Memory B cell (primary cell): ENCODE data around the gene NFKBIZ.

ENCODE experiments used
- ATAC-seq: fragments of 150-1000 bp; cut with Tn5 transposase; 2 replicates; pipeline ENCODE4 v1.10.0; 2021; ENCODE audit warnings: low read depth, mild to moderate bottlenecking, moderate library complexity
- DNase-seq, 2 donors: peaks; one replicate each; pipeline ENCODE4 v3.0.0; 2022; ENCODE audit warnings: low spot score in 2 of 2
- H3K27ac Mint-ChIP-seq: one replicate; pipeline ENCODE4 v1.8.0; 2022; ENCODE audit warnings: mild to moderate bottlenecking, moderate library complexity, mixed read lengths
- H3K27me3 Mint-ChIP-seq: one replicate; pipeline ENCODE4 v1.8.0; 2022; ENCODE audit warnings: mixed read lengths
- H3K36me3 Mint-ChIP-seq: one replicate; pipeline ENCODE4 v1.8.0; 2022; ENCODE audit warnings: mild to moderate bottlenecking, mixed read lengths
- H3K4me1 Mint-ChIP-seq: one replicate; pipeline ENCODE4 v1.8.0; 2022; ENCODE audit warnings: mixed read lengths
- H3K4me3 Mint-ChIP-seq: one replicate; pipeline ENCODE4 v1.8.0; 2022; ENCODE audit warnings: mild to moderate bottlenecking, moderate library complexity, mixed read lengths
- H3K9me3 Mint-ChIP-seq: one replicate; pipeline ENCODE4 v1.8.0; 2022; ENCODE audit warnings: mixed read lengths

The NFKBIZ gene

GRCh38 chr3:101848754-101849713 lies at the start of gene NFKBIZ:
TSS of gene NFKBIZ (plus strand) at chr3:101849514. CDS start at chr3:101849629, 115 bp downstream.
- peaks cover 19% of the 10 kb centered on the region for H3K36me3 Mint-ChIP-seq

DNA sequence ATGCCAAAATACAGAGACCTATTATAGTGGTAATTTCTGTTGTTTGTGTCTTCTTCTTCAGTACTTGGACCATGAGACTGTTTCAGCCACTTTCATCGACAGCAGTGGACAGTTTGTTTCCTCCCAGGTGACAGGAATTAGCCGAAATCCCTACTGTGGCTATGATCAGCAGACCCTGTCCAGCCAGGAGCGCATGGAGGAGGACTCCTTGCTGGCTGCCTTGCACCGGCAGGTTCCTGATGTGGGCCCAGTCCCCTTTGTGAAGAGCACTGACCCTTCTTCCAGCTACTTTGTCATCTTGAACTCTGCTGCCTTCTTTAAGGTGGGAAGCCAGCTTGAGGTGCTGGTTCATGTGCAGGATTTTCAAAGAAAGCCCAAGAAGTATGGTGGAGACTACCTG lies 48.1 kb upstream of the NFKBIZ start:
- no peaks in the 10 kb centered on the region for H3K27me3 Mint-ChIP-seq
- DNase-seq: no peak
- no peak overlapping the region for H3K27ac Mint-ChIP-seq
- no peak overlapping the region for H3K4me3 Mint-ChIP-seq
- H3K9me3 Mint-ChIP-seq: peaks cover 2% of the 10 kb centered on the region
- ATAC-seq: no peak
- H3K4me1 Mint-ChIP-seq: peaks cover 13% of the 10 kb centered on the region
- peaks cover 30% of the 10 kb centered on the region for H3K36me3 Mint-ChIP-seq

More at GRCh38 chr3:101848754-101849713, at the start of gene NFKBIZ:
- Mint-ChIP-seq H3K27ac (peak within 1 kb of the TSS; percentile 97), H3K27me3 (no peaks in the 10 kb centered on the region), H3K4me3 (peak within 1 kb of the TSS; percentile 90), H3K4me1 (peaks cover 41% of the 10 kb centered on the region), H3K9me3 (no peaks in the 10 kb centered on the region)
- DNase-seq (peak; percentile 81 to 83), ATAC-seq (peak; percentile 72)

DNA sequence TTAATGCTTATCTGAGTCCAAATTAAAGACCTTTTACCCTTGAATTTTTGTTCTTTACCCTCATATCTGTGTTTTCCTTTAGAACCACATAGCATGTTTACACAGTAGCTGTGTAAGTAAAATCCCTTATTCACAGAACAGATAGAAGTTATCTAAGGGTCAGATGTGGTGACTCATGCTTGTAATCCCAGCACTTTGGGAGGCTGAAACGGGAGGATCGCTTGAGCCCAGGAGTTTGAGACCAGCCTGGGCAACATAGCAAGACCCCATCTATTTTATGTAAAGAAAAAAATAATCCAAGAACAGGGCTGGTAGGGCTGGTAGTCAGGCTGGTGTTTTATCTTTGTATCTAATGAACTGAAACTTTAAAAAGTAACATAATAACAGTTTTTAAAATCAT lies 47.1 kb upstream of the NFKBIZ start:
- no peak overlapping the region for H3K27ac Mint-ChIP-seq

GRCh38 chr3:101803173-101803782 lies 46.0 kb upstream of the NFKBIZ start:
- Mint-ChIP-seq H3K27ac (no peak overlapping the region), H3K36me3 (peaks cover 25% of the 10 kb centered on the region), H3K9me3 (no peaks in the 10 kb centered on the region), H3K4me3 (no peak overlapping the region), H3K4me1 (peaks cover 7% of the 10 kb centered on the region), H3K27me3 (no peaks in the 10 kb centered on the region)
- peak; percentile 37 to 60 for DNase-seq
- peak; percentile 100 for ATAC-seq

More for the DNA sequence above, 47.1 kb upstream of the NFKBIZ start:
- Mint-ChIP-seq H3K9me3 (no peaks in the 10 kb centered on the region), H3K27me3 (no peaks in the 10 kb centered on the region), H3K36me3 (peaks cover 25% of the 10 kb centered on the region), H3K4me3 (no peak overlapping the region), H3K4me1 (peaks cover 7% of the 10 kb centered on the region)
- ATAC-seq (no peak), DNase-seq (no peak)

DNA sequence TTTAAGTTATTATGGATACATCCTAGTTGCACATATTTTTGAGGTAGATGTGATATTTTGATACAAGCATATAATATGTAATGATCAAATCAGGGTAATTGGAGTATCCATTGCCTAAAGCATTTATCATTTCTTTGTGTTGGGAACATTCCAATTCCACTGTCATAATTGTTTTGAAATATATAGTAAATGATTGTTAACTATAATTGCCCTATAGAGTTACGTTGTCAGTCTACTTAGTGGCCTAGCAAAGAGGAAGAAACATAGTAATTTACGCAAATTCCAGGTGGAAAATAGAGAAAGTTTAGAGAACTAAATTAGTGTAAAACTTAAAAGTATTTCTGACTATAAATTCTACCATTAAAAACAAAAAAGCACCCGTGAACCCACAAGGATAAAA lies 45.4 kb upstream of the NFKBIZ start:
- no peak overlapping the region for H3K4me3 Mint-ChIP-seq
- ATAC-seq (no peak), DNase-seq (no peak)
- peaks cover 23% of the 10 kb centered on the region for H3K36me3 Mint-ChIP-seq
- H3K27ac Mint-ChIP-seq: no peak overlapping the region
- no peaks in the 10 kb centered on the region for H3K9me3 Mint-ChIP-seq
- H3K4me1 Mint-ChIP-seq: peaks cover 8% of the 10 kb centered on the region
- no peaks in the 10 kb centered on the region for H3K27me3 Mint-ChIP-seq

GRCh38 chr3:101806491-101806890 lies 42.8 kb upstream of the NFKBIZ start:
- no peak for DNase-seq
- H3K4me1 Mint-ChIP-seq: peaks cover 8% of the 10 kb centered on the region
- H3K36me3 Mint-ChIP-seq: peaks cover 15% of the 10 kb centered on the region
- no peaks in the 10 kb centered on the region for H3K27me3 Mint-ChIP-seq
- no peaks in the 10 kb centered on the region for H3K9me3 Mint-ChIP-seq
- no peak for ATAC-seq
- no peak overlapping the region for H3K27ac Mint-ChIP-seq
- no peak overlapping the region for H3K4me3 Mint-ChIP-seq

DNA sequence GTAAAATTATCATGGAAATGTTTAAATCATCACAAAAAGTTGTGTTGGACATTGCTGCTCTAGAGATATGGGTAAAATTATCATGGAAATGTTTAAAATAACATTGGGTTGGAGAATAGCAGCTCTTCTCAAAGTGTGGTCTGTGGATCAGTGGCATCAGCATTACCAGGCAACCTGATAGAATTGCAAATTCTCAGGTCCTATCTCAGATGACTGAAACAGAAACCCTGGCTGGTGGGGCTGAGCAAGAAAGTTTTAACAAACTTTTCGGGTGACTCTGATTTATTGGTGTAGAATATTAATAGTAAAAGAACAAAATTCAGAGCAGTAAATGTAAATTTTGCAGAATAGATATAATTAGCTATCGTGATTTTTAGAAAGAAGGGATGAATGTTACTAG lies 41.4 kb upstream of the NFKBIZ start:
- Mint-ChIP-seq H3K27ac (no peak overlapping the region), H3K4me1 (peaks cover 10% of the 10 kb centered on the region), H3K27me3 (no peaks in the 10 kb centered on the region), H3K9me3 (no peaks in the 10 kb centered on the region), H3K4me3 (no peak overlapping the region), H3K36me3 (peaks cover 9% of the 10 kb centered on the region)
- DNase-seq (no peak), ATAC-seq (no peak)

GRCh38 chr3:101809178-101810021 lies 39.9 kb upstream of the NFKBIZ start:
- Mint-ChIP-seq H3K36me3 (peaks cover 8% of the 10 kb centered on the region), H3K9me3 (no peaks in the 10 kb centered on the region), H3K27ac (no peak overlapping the region), H3K4me1 (peaks cover 10% of the 10 kb centered on the region), H3K27me3 (no peaks in the 10 kb centered on the region), H3K4me3 (no peak overlapping the region)
- ATAC-seq: peak; percentile 51
- DNase-seq: peak in 1 of 2 donors; percentile 43

- no peaks in the 10 kb centered on the region for H3K27me3 Mint-ChIP-seq
- no peak overlapping the region for H3K27ac Mint-ChIP-seq
- H3K36me3 Mint-ChIP-seq: peaks cover 6% of the 10 kb centered on the region
- H3K4me1 Mint-ChIP-seq: peaks cover 14% of the 10 kb centered on the region
- no peaks in the 10 kb centered on the region for H3K9me3 Mint-ChIP-seq
- no peak overlapping the region for H3K4me3 Mint-ChIP-seq
- ATAC-seq (no peak), DNase-seq (no peak)
These were observed 39.3 kb upstream of the NFKBIZ start for GRCh38 chr3:101810022-101810418.

DNA sequence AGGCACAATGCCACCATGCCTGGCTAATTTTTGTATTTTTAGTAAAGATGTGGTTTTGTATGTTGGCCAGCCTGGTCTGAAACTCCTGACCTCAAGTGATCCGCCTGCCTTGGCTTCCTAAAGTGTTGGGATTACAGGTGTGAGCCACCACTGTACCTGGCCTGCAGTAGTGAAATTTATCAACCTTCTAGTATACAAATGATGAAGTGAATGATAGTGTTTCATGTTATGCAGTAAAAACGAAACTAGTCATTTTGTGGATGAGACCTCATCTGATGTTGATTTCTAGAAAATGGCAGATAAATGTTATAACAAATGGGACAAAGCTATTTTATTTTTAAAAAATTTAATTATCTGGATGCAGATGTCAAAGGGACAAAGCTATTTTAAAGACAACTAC lies 37.4 kb upstream of the NFKBIZ start:
- no peaks in the 10 kb centered on the region for H3K27me3 Mint-ChIP-seq
- H3K9me3 Mint-ChIP-seq: no peaks in the 10 kb centered on the region
- DNase-seq (no peak), ATAC-seq (no peak)
- peaks cover 2% of the 10 kb centered on the region for H3K36me3 Mint-ChIP-seq
- no peak overlapping the region for H3K27ac Mint-ChIP-seq
- H3K4me3 Mint-ChIP-seq: no peak overlapping the region
- peaks cover 21% of the 10 kb centered on the region for H3K4me1 Mint-ChIP-seq

DNA sequence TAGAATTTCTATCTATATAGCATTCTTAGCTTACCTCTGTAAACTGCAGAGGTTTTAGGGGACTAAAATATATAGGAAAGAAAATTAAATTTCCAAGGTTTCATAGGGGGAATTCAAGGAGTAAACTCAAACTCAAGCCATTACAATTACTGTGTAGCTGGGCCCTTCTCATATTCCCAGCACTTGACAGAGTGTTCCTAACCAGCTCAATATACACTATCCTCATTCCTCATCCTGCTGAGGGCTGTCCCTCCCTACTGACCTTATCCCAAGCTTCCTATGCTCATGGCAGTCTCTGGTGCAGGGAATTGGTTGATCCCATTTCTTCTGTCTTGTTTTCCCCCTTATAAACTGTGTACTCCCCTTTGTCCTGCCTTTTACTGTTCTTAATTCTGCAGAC lies 36.4 kb upstream of the NFKBIZ start:
- Mint-ChIP-seq H3K27ac (no peak overlapping the region), H3K9me3 (no peaks in the 10 kb centered on the region), H3K4me1 (peaks cover 27% of the 10 kb centered on the region), H3K27me3 (no peaks in the 10 kb centered on the region), H3K4me3 (no peak overlapping the region), H3K36me3 (peaks cover 5% of the 10 kb centered on the region)
- DNase-seq: no peak
- no peak for ATAC-seq

DNA sequence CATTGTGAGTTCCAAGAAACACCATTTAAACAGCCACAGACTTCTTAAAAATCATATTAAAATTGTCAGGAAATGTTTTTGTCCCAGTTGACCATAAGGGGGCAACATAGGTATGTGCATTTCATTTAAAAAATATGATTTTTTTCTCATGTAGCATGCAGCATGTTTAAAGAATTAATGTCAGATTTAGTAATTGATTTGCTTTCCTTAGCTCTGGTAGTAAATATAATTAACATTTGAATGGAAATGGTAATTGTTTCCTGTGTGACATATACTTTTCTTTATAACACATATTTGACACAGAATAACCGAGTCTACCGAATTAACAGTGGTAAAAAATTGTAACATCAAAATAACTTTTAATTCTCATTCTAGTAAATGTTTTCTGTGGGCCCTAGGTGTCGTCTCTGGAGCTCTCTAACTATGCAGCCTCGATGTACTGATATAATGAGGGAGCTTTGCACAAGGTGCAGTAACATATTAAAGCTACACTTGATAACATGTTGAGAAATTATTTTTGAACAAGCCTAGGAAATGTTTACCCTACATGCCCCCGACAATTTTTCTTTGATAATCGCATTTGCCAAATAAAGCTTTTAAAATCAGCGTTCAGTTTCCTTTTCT lies 35.4 kb upstream of the NFKBIZ start:
- H3K36me3 Mint-ChIP-seq: peaks cover 7% of the 10 kb centered on the region
- H3K27ac Mint-ChIP-seq: peak overlapping the region; percentile 58
- H3K4me1 Mint-ChIP-seq: peaks cover 29% of the 10 kb centered on the region
- no peaks in the 10 kb centered on the region for H3K27me3 Mint-ChIP-seq
- ATAC-seq (no peak), DNase-seq (peak in 1 of 2 donors; percentile 26)
- no peaks in the 10 kb centered on the region for H3K9me3 Mint-ChIP-seq
- H3K4me3 Mint-ChIP-seq: no peak overlapping the region

DNA sequence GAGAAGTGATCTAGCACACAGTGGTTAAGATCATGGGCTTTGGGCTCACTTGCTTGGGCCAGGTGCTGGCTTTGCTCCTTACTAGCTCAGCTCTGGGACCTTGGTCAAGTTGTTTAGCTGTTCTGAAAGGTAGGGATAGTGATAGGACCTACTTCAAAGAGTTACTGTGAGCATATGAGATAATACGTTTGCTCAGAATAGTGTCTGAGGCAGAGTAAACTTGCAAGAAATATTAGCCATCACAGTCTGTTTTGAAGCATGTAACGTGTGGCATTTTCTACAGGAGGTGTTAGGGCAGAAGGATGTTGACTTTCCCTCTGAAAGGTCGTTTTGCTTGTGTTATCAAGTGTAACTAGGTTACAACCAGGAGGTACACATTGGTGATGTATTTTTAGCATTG lies 34.5 kb upstream of the NFKBIZ start:
- DNase-seq: no peak
- no peak overlapping the region for H3K4me3 Mint-ChIP-seq
- peaks cover 28% of the 10 kb centered on the region for H3K4me1 Mint-ChIP-seq
- H3K27ac Mint-ChIP-seq: peak overlapping the region; percentile 58
- no peaks in the 10 kb centered on the region for H3K27me3 Mint-ChIP-seq
- ATAC-seq: peak; percentile 37
- H3K9me3 Mint-ChIP-seq: no peaks in the 10 kb centered on the region
- peaks cover 9% of the 10 kb centered on the region for H3K36me3 Mint-ChIP-seq
